GM19463 (cell line): ENCODE data around the gene GNAQ.
"Not testable (repeated sequence)": the region's sequence is repeated elsewhere in the genome, so short reads cannot be mapped to it uniquely, and the experiment has no call there.

Experiments
- ATAC-seq: cut with Tn5 transposase; IDR thresholded peaks from one replicate; pipeline ENCODE4 v1.9.1; 2021; ENCODE audit warnings: mild to moderate bottlenecking, moderate library complexity; ENCODE audit not compliant: unreplicated experiment

The GNAQ gene

GRCh38 chr9:78031444-78031892 is at the start of gene GNAQ:
GNAQ (minus strand) TSS chr9:78031811; CDS start chr9:78031235, 576 bp downstream.
- no peak for ATAC-seq

- no peak for ATAC-seq
Observed at GRCh38 chr9:78074385-78075291, 43.0 kb upstream of the GNAQ start.

DNA sequence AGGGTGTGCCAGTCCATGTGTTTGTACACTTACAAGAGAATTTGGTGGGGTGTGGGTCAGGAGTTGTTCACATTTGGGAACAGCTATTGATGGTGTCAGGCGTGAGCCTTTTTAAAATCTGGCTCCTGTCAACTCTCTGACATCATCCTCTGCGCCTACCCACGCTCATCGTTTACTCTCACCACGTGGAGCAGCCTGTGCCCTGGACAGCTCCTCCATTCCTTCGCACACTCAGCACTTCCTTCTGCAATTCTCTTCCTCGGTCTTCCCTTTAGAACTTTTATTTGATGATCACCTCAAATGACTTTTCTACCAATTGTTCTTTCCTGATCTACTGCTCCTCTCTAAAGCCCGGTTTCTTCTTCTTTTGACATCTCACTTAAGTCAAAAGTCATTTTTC is 42.1 kb upstream of the GNAQ start:
- no peak for ATAC-seq

DNA sequence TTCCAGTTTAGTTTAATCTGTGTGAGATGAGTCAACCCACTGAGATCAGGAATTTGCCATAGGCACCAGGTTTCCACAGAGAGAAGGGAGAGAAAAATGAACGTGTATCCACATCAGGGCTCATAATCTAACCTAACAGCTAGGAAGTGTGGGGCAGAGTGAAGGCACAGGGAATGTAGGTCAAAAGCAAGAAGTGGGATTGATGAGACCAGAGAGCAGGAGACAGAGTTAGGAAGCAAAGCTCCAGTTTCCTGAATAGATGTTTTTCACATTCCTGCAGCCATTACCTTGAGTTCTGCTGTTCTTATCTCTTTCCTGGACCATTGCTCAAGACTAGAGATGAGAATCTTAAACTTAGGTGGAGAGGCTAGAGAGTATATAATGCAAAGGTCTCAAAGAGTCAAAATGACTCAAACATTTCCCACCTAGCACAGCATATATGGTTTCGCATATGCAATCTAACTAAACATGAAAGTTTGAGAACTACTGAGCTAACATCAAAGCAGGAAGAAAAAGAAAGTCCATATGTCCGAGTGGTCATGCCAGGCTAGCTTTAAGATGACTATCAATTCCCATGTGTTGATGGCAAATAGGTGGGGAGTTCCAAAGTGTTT is 41.1 kb upstream of the GNAQ start:
- ATAC-seq, result no peak

- no peak for ATAC-seq
Observed at GRCh38 chr9:78070521-78070920, 38.9 kb upstream of the GNAQ start.

DNA sequence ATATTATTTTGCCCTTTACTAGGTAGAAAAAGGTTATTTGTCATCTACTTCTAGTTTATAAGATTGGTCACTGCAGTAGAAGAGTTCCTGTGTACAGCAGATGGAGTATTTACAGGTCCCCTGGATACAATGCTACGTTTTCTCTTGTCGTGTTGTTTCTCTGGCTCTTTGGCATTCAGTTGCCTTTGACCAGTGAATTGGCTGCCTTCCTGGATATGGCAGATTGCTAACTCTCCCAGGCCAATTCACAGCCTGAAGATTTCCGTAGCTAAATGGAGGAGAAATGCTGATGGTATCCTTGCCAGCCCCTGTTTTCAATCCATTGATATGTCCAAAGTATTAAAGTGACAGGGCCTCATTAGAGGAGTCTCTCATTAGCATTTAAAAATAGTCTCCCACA is 32.5 kb upstream of the GNAQ start:
- ATAC-seq, result no peak

DNA sequence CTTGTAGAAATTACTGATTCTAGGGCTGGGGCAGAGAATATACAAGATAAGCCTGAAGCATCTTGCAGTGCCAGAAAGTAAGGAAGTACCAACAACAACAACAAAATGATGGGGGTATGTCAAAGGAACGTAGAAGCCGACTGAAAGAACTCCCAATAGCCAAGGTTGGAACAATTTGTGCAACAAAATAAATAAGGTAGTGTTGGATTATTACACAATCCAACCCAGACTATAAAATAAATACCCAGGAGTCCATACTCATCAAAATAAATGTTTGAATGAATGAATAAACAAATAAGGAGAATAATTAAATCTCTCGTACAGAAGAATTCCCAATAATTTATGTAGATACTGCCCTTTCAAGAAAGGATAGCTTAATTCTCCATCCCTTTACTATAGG is 31.1 kb upstream of the GNAQ start:
- ATAC-seq, result no peak

GRCh38 chr9:78054218-78054617 is 22.6 kb upstream of the GNAQ start:
- ATAC-seq, result not testable (repeated sequence)

DNA sequence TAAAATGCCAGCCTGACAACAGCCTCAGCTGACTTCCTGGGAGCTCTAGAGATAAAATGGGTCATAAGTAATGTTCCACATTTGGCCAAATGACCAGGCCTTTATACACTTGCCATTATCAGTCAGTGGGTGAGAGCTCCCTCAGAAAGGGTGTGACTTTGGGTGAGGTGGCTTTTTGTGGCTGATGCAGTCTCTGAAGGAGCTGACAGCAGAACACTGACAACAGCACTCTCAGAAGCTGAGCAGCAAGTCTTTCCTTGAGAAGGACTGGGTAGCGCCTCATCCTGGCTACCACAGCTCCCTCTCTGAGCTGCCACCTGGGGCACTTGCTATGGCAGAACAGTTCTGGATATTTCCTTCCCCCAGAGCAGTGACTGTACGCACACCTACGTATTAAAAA is 22.0 kb upstream of the GNAQ start:
- no peak for ATAC-seq

DNA sequence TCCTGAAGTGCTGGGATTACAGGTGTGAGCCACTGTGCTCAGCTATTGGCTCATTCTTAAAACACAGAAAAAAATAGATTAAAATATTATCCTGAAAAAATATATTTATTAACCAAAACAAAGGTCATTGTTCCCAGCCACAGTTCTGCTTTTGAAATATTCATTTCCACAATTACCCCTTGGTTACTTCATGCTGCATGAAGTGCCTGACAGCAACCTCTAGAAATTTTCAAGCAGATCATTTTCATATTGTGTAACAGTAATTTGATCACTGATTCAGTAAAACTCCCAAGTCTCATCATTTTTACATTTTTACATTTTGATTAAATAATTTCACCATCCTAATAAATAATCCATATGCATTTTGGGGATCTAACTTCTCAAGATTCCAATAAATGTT is 18.8 kb upstream of the GNAQ start:
- no peak for ATAC-seq

- no peak for ATAC-seq
Observed at GRCh38 chr9:78049484-78049883, 17.9 kb upstream of the GNAQ start.

DNA sequence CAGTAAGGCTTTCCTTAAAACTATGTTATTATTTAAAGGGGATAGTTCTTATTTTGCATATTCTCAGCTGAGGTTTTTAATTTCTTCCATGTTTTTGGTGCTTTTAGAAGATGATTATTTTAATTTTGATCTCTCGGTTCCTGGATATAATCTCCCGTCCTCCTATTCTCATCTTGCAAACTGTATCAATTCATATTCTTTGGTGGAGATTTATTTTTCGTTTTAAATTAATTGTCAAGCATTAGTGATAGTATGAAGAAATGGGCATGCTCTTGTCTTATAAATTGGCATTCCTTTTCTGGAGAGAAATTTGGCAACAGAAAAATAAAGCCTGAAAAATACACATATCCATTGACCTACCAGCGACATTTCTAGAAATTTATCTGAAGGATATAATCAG is 15.5 kb upstream of the GNAQ start:
- ATAC-seq, result no peak

- ATAC-seq, result no peak
Observed at GRCh38 chr9:78046112-78046511, 14.5 kb upstream of the GNAQ start.

- no peak for ATAC-seq
Observed at GRCh38 chr9:78044886-78045285, 13.3 kb upstream of the GNAQ start.

- ATAC-seq, result no peak
Observed at GRCh38 chr9:78044189-78044588, 12.6 kb upstream of the GNAQ start.

GRCh38 chr9:78041971-78042370 is 10.4 kb upstream of the GNAQ start:
- no peak for ATAC-seq

DNA sequence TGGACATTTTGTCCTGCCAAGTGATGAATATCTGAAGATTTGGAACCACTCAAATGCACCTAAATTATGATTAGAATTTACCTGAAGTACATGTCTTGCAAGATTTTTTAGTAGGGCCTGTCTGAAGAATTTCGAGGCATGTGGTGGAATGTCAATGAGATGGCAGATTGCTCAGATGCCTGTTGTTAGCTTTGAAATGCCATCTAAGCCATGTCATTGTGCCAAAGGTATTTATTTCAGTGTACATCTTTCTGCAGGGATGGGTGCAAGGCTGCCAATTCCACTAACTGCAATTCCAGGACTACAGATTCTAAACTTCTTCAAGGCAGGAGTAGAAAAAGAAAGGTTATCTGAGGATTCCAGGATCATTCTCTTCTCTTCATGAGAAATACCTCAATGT is 9.1 kb upstream of the GNAQ start:
- no peak for ATAC-seq

DNA sequence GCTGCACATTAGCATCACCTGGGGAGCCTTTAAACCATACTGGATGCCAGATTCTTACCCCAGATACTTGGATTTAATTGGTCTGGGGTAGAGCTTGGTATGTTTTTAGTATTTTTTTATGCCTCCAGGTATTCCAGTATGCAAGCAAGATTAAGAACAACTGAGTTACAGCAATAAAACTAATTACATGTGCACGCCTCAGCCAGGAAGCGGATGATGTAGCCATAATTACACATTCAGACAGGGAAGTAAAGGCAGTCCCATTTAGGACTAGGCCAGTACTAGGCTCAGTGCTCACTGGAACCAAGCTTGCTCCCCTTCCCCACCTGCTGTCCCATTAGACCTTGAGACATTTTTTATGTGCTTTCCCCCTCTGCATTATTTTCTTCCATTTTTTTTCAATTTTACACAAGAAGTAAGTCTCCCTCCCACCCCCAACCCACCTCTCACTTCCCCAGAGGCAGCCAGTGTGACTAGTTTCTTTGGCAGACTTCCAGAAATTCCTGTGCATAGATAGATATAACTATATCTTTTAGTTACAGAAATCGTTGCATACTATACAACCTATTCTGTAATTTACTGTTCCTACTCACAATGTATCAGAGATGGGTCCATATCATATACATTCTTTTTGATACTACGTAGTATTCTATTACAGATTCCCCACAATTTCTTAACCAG is 7.1 kb upstream of the GNAQ start:
- no peak for ATAC-seq

DNA sequence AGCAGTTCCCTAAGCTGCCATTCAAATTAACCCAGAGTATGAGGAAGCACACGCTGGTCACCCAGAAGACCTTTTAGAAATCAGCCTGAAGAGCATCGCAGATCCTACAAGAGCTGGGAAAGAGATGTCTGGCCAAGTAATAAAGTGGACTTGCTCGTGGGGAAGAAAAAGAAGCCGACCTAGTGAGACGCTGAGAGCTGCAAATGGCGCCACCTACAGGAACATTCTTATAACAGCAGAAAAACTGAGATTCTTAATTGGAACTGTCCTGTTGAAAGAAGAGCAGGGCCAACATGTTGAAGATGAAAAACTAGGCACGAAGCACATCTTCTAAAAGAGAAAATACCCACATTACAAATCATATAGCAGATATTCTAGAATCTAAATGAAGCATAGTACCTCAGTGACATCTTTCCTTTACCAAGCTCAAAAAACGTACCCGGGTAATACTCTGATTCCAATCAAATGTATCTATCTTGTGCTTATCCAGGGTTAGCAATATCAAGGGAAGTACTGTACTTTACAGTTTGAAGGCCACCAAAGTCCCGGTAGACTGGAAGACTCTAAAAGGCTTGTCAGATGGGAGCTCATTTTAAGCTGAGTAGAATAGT is 3.9 kb upstream of the GNAQ start:
- no peak for ATAC-seq

GRCh38 chr9:78033870-78034269 is 2.3 kb upstream of the GNAQ start:
- no peak for ATAC-seq

GRCh38 chr9:78032730-78033457 is 1.3 kb upstream of the GNAQ start:
- no peak for ATAC-seq
